PC-3 (cell line): ENCODE measurements around the gene DHCR7. TPM values are rescaled to one million over a fixed set of nuclear protein-coding genes. Genes with fewer than 3 reads are reported as not detected.

ENCODE experiments used
- ATAC-seq: fragments of 200-7000 bp; cut with Tn5 transposase; 2 replicates; pipeline ENCODE4 v1.9.1; 2020; ENCODE audit warnings: mild to moderate bottlenecking, moderate library complexity
- BruUV-seq: library from RNA; stranded (reverse); fragments of 400-500 nt; replicated peaks from 2 replicates; lab custom pipeline; 2021; lab: Mats Ljungman, UMichigan
- CTCF ChIA-PET: fragments of 300-600 bp; sonication (Branson Sonifier 250); formaldehyde crosslinking; loops from one replicate; lab custom pipeline; 2022; ENCODE audit warnings: antibody characterized with exemption; lab: Charles Lee
- POLR2A ChIA-PET: fragments of 300-600 bp; sonication (Branson Sonifier 250); formaldehyde crosslinking; loops from one replicate; lab custom pipeline; 2022; ENCODE audit warnings: antibody characterized with exemption; ENCODE audit not compliant: unreplicated experiment; lab: Charles Lee
- DNase-seq: peaks from one replicate; pipeline ENCODE4 v3.0.0-alpha.2; 2015
- H2AFZ ChIP-seq: fragments of 300-600 bp; sonication (generic); 2 replicates; pipeline ENCODE4 v1.6.0; 2016; ENCODE audit warnings: antibody characterized with exemption, low read length
- H3F3A ChIP-seq: fragments of 300-600 bp; sonication (generic); one replicate; pipeline ENCODE4 v1.6.0; 2017; ENCODE audit warnings: antibody characterized with exemption, low read length, control low read depth, mild to moderate bottlenecking; ENCODE audit not compliant: unreplicated experiment
- H3K27ac ChIP-seq: fragments of 300-600 bp; sonication (generic); 2 replicates; pipeline ENCODE4 v1.5.1; 2016; ENCODE audit warnings: mild to moderate bottlenecking, low read length
- H3K27me3 ChIP-seq: fragments of 300-600 bp; sonication (generic); 2 replicates; pipeline ENCODE4 v1.6.1; 2016; ENCODE audit warnings: low read length, mixed read lengths
- H3K36me3 ChIP-seq: fragments of 300-600 bp; sonication (generic); 2 replicates; pipeline ENCODE4 v1.6.1; 2016; ENCODE audit warnings: low read depth, mixed run types, low read length, mixed read lengths
- H3K4me1 ChIP-seq: fragments of 300-600 bp; sonication (generic); 2 replicates; pipeline ENCODE4 v1.5.1; 2016; ENCODE audit warnings: low read length; ENCODE audit not compliant: insufficient read depth
- H3K4me2 ChIP-seq: fragments of 300-600 bp; sonication (generic); 2 replicates; pipeline ENCODE4 v1.6.0; 2016; ENCODE audit warnings: low read length
- H3K4me3 ChIP-seq: fragments of 300-600 bp; sonication (generic); 2 replicates; pipeline ENCODE4 v1.5.1; 2016; ENCODE audit warnings: mild to moderate bottlenecking, low read length, mixed read lengths
- H3K79me2 ChIP-seq: fragments of 300-600 bp; sonication (generic); 2 replicates; pipeline ENCODE4 v1.6.1; 2017; ENCODE audit warnings: low read length, mixed read lengths
- H3K9ac ChIP-seq: fragments of 300-600 bp; sonication (generic); 2 replicates; pipeline ENCODE4 v1.6.0; 2016; ENCODE audit warnings: mild to moderate bottlenecking, low read length
- H3K9me2 ChIP-seq: fragments of 300-600 bp; sonication (generic); replicated peaks from 2 replicates; pipeline ENCODE4 v1.6.1; 2016; ENCODE audit warnings: mixed run types, low read length, mixed read lengths
- H3K9me3 ChIP-seq: fragments of 300-600 bp; sonication (generic); 2 replicates; pipeline ENCODE4 v1.6.1; 2016; ENCODE audit warnings: low read length, mixed read lengths
- H4K20me1 ChIP-seq: fragments of 300-600 bp; sonication (generic); 2 replicates; pipeline ENCODE4 v1.6.1; 2016; ENCODE audit warnings: low read length, mixed read lengths
- CTCF ChIP-seq: fragments of 300-600 bp; sonication (generic); conservative IDR thresholded peaks from 2 replicates; pipeline ENCODE4 v1.5.1; 2017; ENCODE audit warnings: antibody characterized with exemption, low read depth, mild to moderate bottlenecking, low read length
- EZH2 ChIP-seq: fragments of 300-600 bp; sonication (generic); IDR thresholded peaks from one replicate; pipeline ENCODE4 v1.6.1; 2017; ENCODE audit warnings: antibody characterized with exemption, mild to moderate bottlenecking, low read length; ENCODE audit not compliant: unreplicated experiment
- EZH2phosphoT487 ChIP-seq: fragments of 300-600 bp; sonication (generic); IDR thresholded peaks from 2 replicates; pipeline ENCODE4 v1.6.1; 2018; ENCODE audit warnings: mild to moderate bottlenecking, antibody characterized with exemption, low read length, borderline replicate concordance
- intact Hi-C: fragments of 100-400 bp; cut with micrococcal nuclease; formaldehyde crosslinking; loops from 2 replicates; pipeline ENCODE4 v1.9.0; 2023
- total RNA-seq: library from RNA; depleted of rRNA; stranded (reverse); fragments of >200 nt; gene quantifications from 2 replicates; pipeline ENCODE4 v1.2.3, GENCODE V29; 2014

Gene DHCR7
- total RNA-seq, 1 experiment from 2014 or later: 127 TPM

- Histone ChIP-seq H3K9ac (peak overlapping the region; percentile 91), H3K27ac (no peak overlapping the region), H3K27me3 (no peaks in the 10 kb centered on the region), H3K4me2 (peak overlapping the region; percentile 97), H3K79me2 (peaks cover 57% of the 10 kb centered on the region), H3F3A (no peaks in the 10 kb centered on the region), H3K9me2 (no peaks in the 10 kb centered on the region), H3K4me1 (peaks cover 34% of the 10 kb centered on the region), H2AFZ (peak overlapping the region; percentile 96; the same call in 1 of the 2 replicates), H3K9me3 (no peaks in the 10 kb centered on the region), H4K20me1 (0 out of 2 replicates have a peak, but pooled peaks cover 4% of the 10 kb centered on the region), H3K4me3 (peak overlapping the region; percentile 92), H3K36me3 (peaks cover 25% of the 10 kb centered on the region)
- intact Hi-C loops: no loop called here
- ChIA-PET POLR2A (no interaction called here), CTCF (no interaction called here)
- DNase-seq (no peak), ATAC-seq (no peak)
- TF ChIP-seq CTCF: no peak
- TF ChIP-seq EZH2phosphoT487: no peak
- TF ChIP-seq EZH2: no peak
- no TSS peak for BruUV-seq
Measured at GRCh38 chr11:71449596-71449995, 1.4 kb upstream of the DHCR7 start.

- H3K79me2 ChIP-seq: peaks cover 41% of the 10 kb centered on the region
- H2AFZ ChIP-seq: peak overlapping the region; percentile 96
- peak overlapping the region; percentile 92 for H3K4me3 ChIP-seq
- intact Hi-C loops: no loop called here
- no peak for TF ChIP-seq EZH2
- TF ChIP-seq EZH2phosphoT487: no peak
- no peak for TF ChIP-seq CTCF
- H3F3A ChIP-seq: no peaks in the 10 kb centered on the region
- H3K9ac ChIP-seq: peak overlapping the region; percentile 91
- H3K36me3 ChIP-seq: peaks cover 42% of the 10 kb centered on the region
- CTCF ChIA-PET: no interaction called here
- H3K27me3 ChIP-seq: no peaks in the 10 kb centered on the region
- POLR2A ChIA-PET: interaction anchor here (0.5 kb wide), 1 partner anchor 1654 kb away, joined by 3 read pairs; no protein-coding TSS in a partner anchor
- ATAC-seq (peak; percentile 23), DNase-seq (no peak)
- H3K27ac ChIP-seq: peak overlapping the region; percentile 27
- BruUV-seq: no TSS peak
- H3K4me2 ChIP-seq: peak overlapping the region; percentile 97
- 0 out of 2 replicates have a peak, but pooled peaks cover 4% of the 10 kb centered on the region for H4K20me1 ChIP-seq
- H3K9me3 ChIP-seq: no peaks in the 10 kb centered on the region
- H3K4me1 ChIP-seq: peaks cover 31% of the 10 kb centered on the region
- H3K9me2 ChIP-seq: no peaks in the 10 kb centered on the region
Measured at GRCh38 chr11:71447791-71448256, 369 bp downstream of the DHCR7 start.

GRCh38 chr11:71446942-71447688, 1.1 kb downstream of the DHCR7 start:
- peak; percentile 5; the same call in 1 of the 2 replicates for ATAC-seq
- 0 out of 2 replicates have a peak, but pooled peaks cover 4% of the 10 kb centered on the region for H4K20me1 ChIP-seq
- TF ChIP-seq EZH2phosphoT487 (no peak), CTCF (no peak), EZH2 (no peak)

More at GRCh38 chr11:71446942-71447688, 1.1 kb downstream of the DHCR7 start:
- Histone ChIP-seq H3K27ac (peak overlapping the region; percentile 27), H3K4me2 (peak overlapping the region; percentile 97), H3K27me3 (no peaks in the 10 kb centered on the region), H3K4me1 (peaks cover 27% of the 10 kb centered on the region), H3K9me2 (no peaks in the 10 kb centered on the region), H3K9ac (peak overlapping the region; percentile 91), H3K36me3 (peaks cover 42% of the 10 kb centered on the region), H3K79me2 (peaks cover 41% of the 10 kb centered on the region), H2AFZ (peak overlapping the region; percentile 96), H3F3A (no peaks in the 10 kb centered on the region), H3K9me3 (no peaks in the 10 kb centered on the region), H3K4me3 (peak overlapping the region; percentile 92)
- BruUV-seq: TSS peak; percentile 58
- DNase-seq: peak; percentile 82
- POLR2A ChIA-PET: no interaction called here
- CTCF ChIA-PET: no interaction called here
- intact Hi-C loops: no loop called here
